GM12874 (cell line): Measurements from ENCODE around the gene RARA.
A peak's percentile ranks its signal among the peaks of the same experiment; 100 is the strongest.

Experiments used
- TF ChIP-seq, protein P1 (sequence below): IDR thresholded peaks from 2 replicates; pipeline ENCODE4 v1.5.1; 2011; ENCODE audit warnings: low read depth, mild to moderate bottlenecking, control low read depth, low read length, moderate library complexity; ENCODE audit not compliant: insufficient read depth

The RARA gene

DNA sequence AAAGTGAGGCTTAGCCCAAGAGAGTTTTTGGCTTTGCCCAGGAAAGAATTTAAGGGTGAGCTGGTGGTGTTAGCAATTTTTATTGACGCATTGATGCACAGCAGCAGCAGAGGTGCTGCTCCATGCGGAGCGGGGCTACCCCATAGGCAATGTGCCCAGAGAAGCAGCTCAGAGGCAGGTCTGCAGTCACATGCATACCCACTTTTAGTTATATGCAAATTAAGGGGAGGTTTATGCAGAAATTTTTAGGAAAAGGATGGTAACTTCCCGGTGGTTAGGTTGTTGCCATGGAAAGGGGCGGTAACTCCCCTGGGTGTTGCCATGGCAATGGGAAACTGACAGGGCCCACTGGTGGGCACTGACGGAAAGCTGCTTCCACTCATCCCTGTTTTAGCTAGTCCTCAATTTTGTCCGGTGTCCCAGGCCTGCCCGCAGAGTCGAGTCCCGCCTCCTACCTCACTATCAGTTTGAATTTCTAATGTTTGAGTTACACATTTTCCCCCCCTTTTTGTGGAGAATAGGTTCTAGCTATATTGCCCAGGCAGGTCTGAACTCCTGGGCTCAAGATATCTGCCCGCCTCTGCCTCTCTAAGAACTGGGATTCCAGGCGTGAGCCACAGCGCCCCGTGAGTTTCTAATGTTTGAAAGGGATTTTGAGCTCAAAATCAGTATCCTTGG lies 66.0 kb downstream of the RARA start:
- TF ChIP-seq, protein P1, sequence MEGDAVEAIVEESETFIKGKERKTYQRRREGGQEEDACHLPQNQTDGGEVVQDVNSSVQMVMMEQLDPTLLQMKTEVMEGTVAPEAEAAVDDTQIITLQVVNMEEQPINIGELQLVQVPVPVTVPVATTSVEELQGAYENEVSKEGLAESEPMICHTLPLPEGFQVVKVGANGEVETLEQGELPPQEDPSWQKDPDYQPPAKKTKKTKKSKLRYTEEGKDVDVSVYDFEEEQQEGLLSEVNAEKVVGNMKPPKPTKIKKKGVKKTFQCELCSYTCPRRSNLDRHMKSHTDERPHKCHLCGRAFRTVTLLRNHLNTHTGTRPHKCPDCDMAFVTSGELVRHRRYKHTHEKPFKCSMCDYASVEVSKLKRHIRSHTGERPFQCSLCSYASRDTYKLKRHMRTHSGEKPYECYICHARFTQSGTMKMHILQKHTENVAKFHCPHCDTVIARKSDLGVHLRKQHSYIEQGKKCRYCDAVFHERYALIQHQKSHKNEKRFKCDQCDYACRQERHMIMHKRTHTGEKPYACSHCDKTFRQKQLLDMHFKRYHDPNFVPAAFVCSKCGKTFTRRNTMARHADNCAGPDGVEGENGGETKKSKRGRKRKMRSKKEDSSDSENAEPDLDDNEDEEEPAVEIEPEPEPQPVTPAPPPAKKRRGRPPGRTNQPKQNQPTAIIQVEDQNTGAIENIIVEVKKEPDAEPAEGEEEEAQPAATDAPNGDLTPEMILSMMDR, result no peak

DNA sequence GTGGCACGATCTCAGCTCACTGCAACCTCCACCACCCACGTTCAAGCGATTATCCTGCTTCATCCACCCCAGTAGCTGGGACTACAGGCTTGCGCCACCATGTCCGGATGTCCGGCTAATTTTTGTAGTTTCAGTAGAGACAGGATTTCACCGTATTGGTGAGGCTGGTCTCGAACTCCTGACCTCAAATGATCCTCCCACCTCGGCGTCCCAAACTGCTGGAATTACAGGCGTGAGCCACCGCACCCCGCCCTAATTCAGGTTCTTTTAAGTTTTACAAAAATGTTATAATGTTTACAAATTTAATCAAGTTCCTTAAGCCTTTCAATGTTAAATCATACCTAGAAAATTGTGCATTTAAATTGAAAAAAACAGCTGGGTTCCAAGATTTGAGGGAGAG lies 68.9 kb downstream of the RARA start:
- TF ChIP-seq, protein P1, result no peak

DNA sequence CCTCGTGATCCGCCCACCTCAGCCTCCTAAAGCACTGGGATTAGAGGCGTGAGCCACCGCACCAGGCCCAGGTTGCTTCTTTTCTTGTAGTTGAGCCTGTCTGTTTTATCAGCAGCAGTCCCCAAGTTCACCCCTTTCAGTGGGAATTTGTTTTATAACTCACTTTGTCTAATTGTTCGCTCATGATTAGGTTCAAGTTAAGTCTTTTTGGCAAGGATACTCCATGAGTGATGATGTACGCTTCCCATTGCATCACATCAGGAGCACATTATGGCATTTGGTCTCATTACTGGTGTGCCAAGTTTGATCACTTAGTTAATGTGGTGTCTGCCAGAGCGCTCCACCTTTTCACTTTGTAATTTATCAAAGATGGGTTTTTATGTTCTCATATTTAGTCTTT lies 70.0 kb downstream of the RARA start:
- TF ChIP-seq, protein P1, result no peak

DNA sequence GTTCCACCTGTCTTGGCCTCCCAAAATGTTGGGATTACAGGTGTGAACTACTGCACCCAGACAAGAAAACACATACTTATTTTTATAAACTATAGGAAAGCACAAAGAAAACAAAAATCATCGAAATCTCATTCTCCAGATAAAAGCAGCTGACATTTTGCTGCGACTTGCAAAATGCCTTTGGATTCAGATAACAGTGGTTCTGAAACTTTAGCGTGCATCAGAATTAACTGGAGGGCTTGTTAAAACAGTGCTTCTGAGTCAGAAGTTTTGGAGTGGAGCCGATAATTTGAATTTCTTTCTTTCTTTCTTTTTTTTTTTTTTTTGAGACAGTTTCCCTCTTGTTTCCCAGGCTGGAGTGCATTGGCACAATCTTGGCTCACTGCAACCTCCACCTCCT lies 73.3 kb downstream of the RARA start:
- TF ChIP-seq, protein P1, result no peak

DNA sequence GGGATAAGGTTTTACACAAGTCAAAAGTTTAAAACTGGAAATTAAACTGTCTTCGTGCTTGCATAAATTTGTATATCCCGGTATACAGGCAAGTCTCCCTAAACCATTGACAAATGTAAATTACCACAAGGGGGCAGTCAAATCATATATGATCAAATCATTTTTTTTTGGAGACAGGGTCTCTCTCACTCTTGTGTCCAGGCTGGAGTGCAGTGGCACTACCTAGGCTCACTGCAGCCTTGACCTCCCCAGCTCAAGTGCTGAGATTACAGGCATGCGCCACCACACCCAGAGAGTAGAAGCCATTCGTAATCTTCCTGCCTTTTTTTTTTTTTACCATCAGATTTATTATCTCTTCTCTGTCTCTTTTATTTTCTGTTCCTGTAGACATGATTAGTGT lies 90.2 kb downstream of the RARA start:
- TF ChIP-seq, protein P1, result peak; percentile 36; the same call in 1 of the 2 replicates

DNA sequence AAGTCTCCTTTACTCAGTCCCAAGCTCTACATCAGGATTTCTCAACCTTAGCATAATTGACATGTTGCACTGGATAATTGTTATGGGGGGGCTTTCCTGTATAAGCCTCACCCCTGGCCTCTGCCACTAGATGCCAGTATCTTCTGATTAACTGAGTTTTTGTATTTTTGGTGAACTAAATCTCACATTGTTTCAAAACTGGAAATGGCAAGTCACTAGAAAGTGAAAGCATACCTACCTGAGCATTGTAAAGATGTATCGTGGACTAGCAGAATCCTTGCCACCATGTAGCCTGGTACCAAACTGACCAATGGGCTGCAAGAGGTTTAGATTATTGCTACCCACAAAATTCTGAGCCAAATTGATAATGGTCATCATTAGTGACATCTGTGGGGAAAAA lies 93.7 kb downstream of the RARA start:
- TF ChIP-seq, protein P1, result no peak

DNA sequence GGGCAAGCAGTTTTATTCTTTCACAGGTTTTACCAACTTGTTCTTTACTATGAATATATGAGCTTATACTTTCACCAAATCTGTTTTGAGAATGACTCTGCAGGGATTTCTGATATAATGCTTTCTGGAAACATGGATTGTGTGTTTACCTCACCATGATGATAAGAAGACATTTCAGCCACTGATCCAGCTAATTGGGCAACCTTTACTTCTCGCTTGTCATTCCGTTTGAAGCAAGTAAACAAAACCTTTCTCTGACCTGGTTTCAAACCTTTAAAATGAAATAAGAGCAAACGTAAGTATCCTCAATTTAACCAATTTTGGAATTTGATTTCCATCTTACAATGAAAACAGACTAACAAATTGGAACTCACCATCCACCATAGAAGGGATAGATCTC lies 95.0 kb downstream of the RARA start:
- TF ChIP-seq, protein P1, result no peak
